Tibial artery (tissue), 4 donors: Measurements from ENCODE around the gene USH1C.

Experiments
- DNase-seq, 2 donors: peaks; one replicate each; pipeline ENCODE4 v3.0.0-alpha.2; 2019
- H3K27ac ChIP-seq, 2 donors: fragments of 200-600 bp; sonication (generic) in 1 of 2; 1 replicate in 1 of 2; 2 replicates in 1 of 2; pipeline ENCODE4 v1.5.1; 2018 to 2019; ENCODE audit warnings: mild to moderate bottlenecking in 1 of 2
- H3K27me3 ChIP-seq, 2 donors: fragments of 200-600 bp; sonication (generic) in 1 of 2; one replicate each; pipeline versions ENCODE4 v1.5.1 to v1.6.0; 2016 to 2019
- H3K36me3 ChIP-seq, 3 donors: fragments of 200-600 bp; sonication (generic) in 2 of 3; one replicate each; pipeline ENCODE4 v1.5.1; 2016 to 2019; ENCODE audit warnings: mild to moderate bottlenecking in 2 of 3
- H3K4me1 ChIP-seq, 4 donors: fragments of 200-600 bp; sonication (generic) in 2 of 4; 1 replicate in 3 of 4; 2 replicates in 1 of 4; pipeline ENCODE4 v1.5.1; 2016 to 2019
- H3K4me3 ChIP-seq, 2 donors: fragments of 200-600 bp; sonication (generic) in 1 of 2; 1 replicate in 1 of 2; 2 replicates in 1 of 2; pipeline ENCODE4 v1.5.1; 2018 to 2019; ENCODE audit warnings: mild to moderate bottlenecking in 2 of 2
- H3K9me3 ChIP-seq, 3 donors: fragments of 200-600 bp; sonication (generic) in 1 of 3; one replicate each; pipeline ENCODE4 v1.5.1; 2016 to 2019
- CTCF ChIP-seq, 2 experiments: fragments of 200-600 bp in 1 of 2; fragments of 450-650 bp in 1 of 2; IDR thresholded peaks; one replicate each; pipeline ENCODE4 v1.5.1; 2017 to 2019; ENCODE audit warnings: antibody characterized with exemption in 2 of 2, mild to moderate bottlenecking in 1 of 2, moderate library complexity in 1 of 2
- intact Hi-C: fragments of 100-400 bp; cut with DNase I; formaldehyde crosslinking; loops from one replicate; pipeline ENCODE4 v1.15.0; 2023; ENCODE audit warnings: low total_unique reads

Gene USH1C

GRCh38 chr11:17469998-17470397 lies 74.2 kb downstream of the USH1C start:
- Histone ChIP-seq H3K36me3 (no peaks in the 10 kb centered on the region), H3K27ac (no peak overlapping the region), H3K27me3 (peaks cover 0 to 26% of the 10 kb centered on the region in 2 donors), H3K9me3 (no peaks in the 10 kb centered on the region), H3K4me1 (no peaks in the 10 kb centered on the region), H3K4me3 (no peak overlapping the region)
- no peak for TF ChIP-seq CTCF (IDR thresholded peaks at IDR 0.05)
- DNase-seq: no peak
- intact Hi-C loops: no loop called here

- H3K27me3 ChIP-seq: peaks cover 0 to 10% of the 10 kb centered on the region in 2 donors
- H3K36me3 ChIP-seq: no peaks in the 10 kb centered on the region
- H3K27ac ChIP-seq: no peak overlapping the region
- no peaks in the 10 kb centered on the region for H3K9me3 ChIP-seq
- no peak for DNase-seq
- no peak overlapping the region for H3K4me3 ChIP-seq
- H3K4me1 ChIP-seq: no peaks in the 10 kb centered on the region
- no peak for TF ChIP-seq CTCF (IDR thresholded peaks at IDR 0.05)
- intact Hi-C loops: no loop called here
These were observed 76.1 kb downstream of the USH1C start for GRCh38 chr11:17468122-17468521.

- DNase-seq: no peak
- H3K27me3 ChIP-seq: peaks cover 0 to 5% of the 10 kb centered on the region in 2 donors
These were observed 80.6 kb downstream of the USH1C start for GRCh38 chr11:17463546-17464174.

GRCh38 chr11:17462940-17463339 lies 81.3 kb downstream of the USH1C start:
- no peaks in the 10 kb centered on the region for H3K4me1 ChIP-seq
- no peak for TF ChIP-seq CTCF (IDR thresholded peaks at IDR 0.05)
- no peak overlapping the region for H3K27ac ChIP-seq
- no peak overlapping the region for H3K4me3 ChIP-seq
- DNase-seq: no peak
- intact Hi-C loops: no loop called here
- no peaks in the 10 kb centered on the region for H3K9me3 ChIP-seq
- peaks cover 0 to 5% of the 10 kb centered on the region in 2 donors for H3K27me3 ChIP-seq
- no peaks in the 10 kb centered on the region for H3K36me3 ChIP-seq

More at GRCh38 chr11:17463546-17464174, 80.6 kb downstream of the USH1C start:
- H3K4me1 ChIP-seq: no peaks in the 10 kb centered on the region
- no peaks in the 10 kb centered on the region for H3K9me3 ChIP-seq
- H3K4me3 ChIP-seq: no peak overlapping the region
- no peak overlapping the region for H3K27ac ChIP-seq
- H3K36me3 ChIP-seq: no peaks in the 10 kb centered on the region
- intact Hi-C loops: no loop called here
- TF ChIP-seq CTCF (IDR thresholded peaks at IDR 0.05): no peak

- Histone ChIP-seq H3K36me3 (no peaks in the 10 kb centered on the region), H3K4me1 (no peaks in the 10 kb centered on the region), H3K27ac (no peak overlapping the region), H3K9me3 (no peaks in the 10 kb centered on the region), H3K4me3 (no peak overlapping the region), H3K27me3 (peaks cover 0 to 8% of the 10 kb centered on the region in 2 donors)
- no peak for DNase-seq
- intact Hi-C loops: no loop called here
- no peak for TF ChIP-seq CTCF (IDR thresholded peaks at IDR 0.05)
These were observed 83.8 kb downstream of the USH1C start for GRCh38 chr11:17460406-17460805.
